ENCODE measurements around the gene ART1. TPM values are rescaled to one million over a fixed set of nuclear protein-coding genes. Genes with fewer than 3 reads are reported as not detected.

The ART1 gene
- total RNA-seq, 1 experiment from 2014 or later, result not detected

DNA sequence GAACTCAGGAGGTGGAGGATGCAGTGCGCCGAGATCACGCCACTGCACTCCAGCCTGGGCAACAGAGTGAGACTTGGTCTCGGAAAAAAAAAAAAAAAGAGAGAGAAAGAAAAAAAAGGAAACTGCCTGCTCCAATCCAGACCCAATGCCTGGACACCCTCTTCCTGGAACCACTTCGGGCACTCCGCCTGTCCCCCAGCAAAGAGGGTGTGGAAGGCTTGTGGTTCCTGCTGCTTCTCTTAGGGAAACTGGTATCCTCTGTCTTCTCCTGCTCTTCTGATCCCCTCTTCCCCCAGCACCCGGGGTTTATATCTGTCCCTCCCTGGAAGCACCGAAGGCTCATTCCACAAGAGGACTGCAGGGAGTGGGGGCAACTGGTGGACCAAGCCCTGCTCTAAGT is 13.3 kb downstream of the ART1 start:
- in situ Hi-C loops (cut with HindIII; ENCODE audit: low pct_unique_long_range_greater_than_20kb, low sequenced_read_pairs), result no loop called here
- DNase-seq (ENCODE audit: low read depth), result no peak

DNA sequence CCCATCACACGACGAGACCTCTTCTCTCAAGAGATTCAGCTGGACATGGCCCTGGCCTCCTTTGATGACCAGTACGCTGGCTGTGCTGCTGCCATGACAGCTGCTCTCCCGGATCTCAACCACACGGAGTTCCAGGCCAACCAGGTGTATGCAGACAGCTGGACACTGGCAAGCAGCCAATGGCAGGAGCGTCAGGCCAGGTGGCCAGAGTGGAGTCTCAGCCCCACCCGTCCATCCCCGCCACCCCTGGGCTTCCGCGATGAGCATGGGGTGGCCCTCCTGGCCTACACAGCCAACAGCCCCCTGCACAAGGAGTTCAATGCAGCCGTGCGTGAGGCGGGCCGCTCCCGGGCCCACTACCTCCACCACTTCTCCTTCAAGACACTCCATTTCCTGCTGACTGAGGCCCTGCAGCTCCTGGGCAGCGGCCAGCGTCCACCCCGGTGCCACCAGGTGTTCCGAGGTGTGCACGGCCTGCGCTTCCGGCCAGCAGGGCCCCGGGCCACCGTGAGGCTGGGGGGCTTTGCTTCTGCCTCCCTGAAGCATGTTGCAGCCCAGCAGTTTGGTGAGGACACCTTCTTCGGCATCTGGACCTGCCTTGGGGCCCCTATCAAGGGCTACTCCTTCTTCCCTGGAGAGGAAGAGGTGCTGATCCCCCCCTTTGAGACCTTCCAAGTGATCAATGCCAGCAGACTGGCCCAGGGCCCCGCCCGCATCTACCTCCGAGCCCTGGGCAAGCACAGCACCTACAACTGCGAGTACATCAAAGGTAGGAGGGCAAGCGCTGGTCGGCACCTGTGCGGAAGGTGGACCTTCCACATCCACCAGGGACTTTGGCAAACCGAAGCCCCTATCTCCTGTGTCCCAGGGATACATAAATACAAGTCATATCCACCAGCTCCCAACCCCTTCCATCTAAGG is 14.9 kb downstream of the ART1 start:
- in situ Hi-C loops (cut with HindIII; ENCODE audit: low pct_unique_long_range_greater_than_20kb, low sequenced_read_pairs), result no loop called here

DNA sequence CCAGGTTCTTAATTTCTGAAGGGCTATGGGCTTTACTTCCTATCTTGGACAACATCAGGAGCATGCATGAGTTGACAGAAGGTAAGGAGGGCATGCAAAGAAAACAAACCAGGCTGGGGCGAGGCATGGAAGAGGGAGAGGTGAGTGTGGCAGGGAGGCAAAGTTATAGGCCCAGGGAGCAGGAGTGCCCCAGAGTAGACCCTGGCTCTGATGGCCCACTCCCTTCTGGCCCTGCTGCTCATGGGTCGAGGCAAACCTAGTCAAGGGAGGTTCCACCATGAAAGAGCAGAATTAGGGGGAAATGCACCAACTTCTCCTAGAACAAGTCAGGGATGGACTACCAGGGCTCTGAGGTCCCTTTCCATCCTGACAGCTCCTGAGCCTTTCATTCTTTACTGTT is 16.0 kb downstream of the ART1 start:
- in situ Hi-C loops (cut with HindIII; ENCODE audit: low pct_unique_long_range_greater_than_20kb, low sequenced_read_pairs), result no loop called here

More for the DNA sequence above, 14.9 kb downstream of the ART1 start:
- no peak for DNase-seq (ENCODE audit: low read depth)

DNA sequence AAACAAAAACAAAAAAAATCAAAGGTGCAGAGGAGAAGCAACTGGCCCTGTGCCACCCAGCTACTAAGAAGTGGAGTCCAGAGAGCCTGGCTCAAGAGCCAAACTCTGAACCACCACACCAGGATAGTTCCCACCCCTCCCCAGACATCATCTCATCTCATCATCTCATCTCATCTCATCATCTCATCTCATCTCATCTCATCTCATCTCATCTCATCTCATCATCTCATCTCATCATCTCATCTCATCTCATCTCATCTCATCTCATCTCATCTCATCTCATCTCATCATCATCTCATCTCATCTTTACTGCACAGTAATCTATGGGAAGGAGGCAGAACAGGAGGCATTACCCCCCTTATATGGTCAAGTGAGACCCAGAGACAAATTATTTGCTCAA is 17.9 kb downstream of the ART1 start:
- no peak for DNase-seq (ENCODE audit: low read depth)
- in situ Hi-C loops (cut with HindIII; ENCODE audit: low pct_unique_long_range_greater_than_20kb, low sequenced_read_pairs), result no loop called here

More for the DNA sequence above, 16.0 kb downstream of the ART1 start:
- DNase-seq (ENCODE audit: low read depth), result no peak

DNA sequence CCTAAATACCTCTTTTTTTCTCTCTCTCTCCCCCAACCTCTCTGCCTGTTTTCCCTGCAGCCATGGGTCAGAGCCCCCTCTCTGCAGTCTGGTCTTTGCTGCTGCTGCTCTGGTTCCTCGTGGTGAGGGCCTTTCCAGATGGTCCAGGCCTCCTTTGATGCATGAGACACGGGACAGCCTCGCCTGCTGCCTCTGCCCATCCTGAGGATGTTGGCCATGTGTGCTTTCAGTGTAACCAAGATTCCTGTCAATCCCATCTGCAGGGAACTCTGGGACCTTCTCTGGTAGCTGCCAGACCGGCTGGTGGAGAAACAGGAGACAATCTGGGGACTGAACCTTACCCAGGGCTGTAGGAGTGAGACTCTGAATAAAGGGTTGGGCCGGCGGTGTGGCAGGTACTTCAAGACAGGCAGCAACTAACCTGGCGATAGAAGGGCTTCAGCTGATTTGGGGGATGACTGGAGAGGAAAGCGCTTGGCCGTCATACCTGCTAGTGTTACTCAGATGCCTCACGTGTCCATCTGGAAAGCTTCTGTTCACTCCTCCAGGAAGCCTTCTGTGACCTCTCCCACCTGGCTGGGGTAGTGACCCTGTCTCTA is 19.2 kb downstream of the ART1 start:
- in situ Hi-C loops (cut with HindIII; ENCODE audit: low pct_unique_long_range_greater_than_20kb, low sequenced_read_pairs), result no loop called here
- no peak for DNase-seq (ENCODE audit: low read depth)

DNA sequence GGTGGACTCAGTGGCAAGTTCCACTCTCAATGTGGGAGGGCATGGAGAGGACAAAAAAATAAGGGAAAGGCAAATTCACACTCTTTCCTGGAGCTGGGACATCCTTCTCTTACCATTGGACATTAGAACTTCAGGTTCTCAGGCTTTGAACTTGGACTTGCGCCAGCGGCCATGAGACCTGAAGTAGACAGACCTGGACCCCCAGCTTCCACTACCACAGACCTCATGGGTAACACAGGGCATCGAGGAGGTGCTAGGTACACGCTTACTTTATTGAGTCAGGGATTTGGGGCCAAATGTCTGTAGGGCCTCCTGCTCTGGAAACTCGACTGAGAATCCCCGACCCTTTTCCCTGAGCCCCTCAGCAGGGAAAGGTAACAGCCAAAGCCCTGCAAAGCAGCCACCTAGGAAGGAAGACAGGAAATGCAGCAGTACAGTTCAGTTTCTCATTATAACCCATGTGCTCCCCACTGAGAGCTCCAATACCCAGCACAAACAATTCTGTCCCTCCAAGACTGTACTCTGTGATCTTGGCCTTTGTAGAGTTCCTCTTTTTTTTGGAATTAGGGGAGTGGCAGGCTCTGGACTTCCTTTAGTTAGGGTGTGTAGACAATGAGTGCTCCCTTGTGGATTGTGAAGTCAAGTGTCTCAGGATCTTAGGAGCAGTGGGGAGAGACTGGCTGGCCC is 20.6 kb downstream of the ART1 start:
- in situ Hi-C loops (cut with HindIII; ENCODE audit: low pct_unique_long_range_greater_than_20kb, low sequenced_read_pairs), result no loop called here
- no peak for DNase-seq (ENCODE audit: low read depth)

DNA sequence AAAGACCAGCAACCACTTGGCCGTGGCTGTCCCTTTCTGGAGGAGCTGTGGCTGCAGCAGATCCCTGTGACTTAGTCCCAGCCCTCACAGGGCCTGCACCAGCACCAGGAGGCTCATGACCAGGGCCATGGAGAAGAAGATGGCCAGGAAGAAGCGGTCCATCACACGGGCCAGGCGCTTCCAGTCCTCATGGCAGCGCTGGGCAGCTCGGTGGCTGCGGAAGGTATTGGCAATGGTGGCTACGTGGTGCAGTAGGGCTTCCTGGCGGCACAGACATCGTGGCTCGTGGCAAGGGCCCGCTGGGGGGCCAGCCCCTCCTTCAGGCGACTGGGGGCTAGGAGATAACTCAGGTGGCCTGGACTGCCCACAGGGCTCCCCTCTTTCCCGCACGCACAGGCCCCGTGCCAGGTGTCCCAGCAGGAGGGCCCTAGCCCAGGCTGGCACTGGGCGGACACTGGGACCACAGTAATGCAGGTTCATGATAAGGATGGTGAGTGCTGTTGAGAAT is 21.1 kb downstream of the ART1 start:
- in situ Hi-C loops (cut with HindIII; ENCODE audit: low pct_unique_long_range_greater_than_20kb, low sequenced_read_pairs), result no loop called here
- DNase-seq (ENCODE audit: low read depth), result no peak

DNA sequence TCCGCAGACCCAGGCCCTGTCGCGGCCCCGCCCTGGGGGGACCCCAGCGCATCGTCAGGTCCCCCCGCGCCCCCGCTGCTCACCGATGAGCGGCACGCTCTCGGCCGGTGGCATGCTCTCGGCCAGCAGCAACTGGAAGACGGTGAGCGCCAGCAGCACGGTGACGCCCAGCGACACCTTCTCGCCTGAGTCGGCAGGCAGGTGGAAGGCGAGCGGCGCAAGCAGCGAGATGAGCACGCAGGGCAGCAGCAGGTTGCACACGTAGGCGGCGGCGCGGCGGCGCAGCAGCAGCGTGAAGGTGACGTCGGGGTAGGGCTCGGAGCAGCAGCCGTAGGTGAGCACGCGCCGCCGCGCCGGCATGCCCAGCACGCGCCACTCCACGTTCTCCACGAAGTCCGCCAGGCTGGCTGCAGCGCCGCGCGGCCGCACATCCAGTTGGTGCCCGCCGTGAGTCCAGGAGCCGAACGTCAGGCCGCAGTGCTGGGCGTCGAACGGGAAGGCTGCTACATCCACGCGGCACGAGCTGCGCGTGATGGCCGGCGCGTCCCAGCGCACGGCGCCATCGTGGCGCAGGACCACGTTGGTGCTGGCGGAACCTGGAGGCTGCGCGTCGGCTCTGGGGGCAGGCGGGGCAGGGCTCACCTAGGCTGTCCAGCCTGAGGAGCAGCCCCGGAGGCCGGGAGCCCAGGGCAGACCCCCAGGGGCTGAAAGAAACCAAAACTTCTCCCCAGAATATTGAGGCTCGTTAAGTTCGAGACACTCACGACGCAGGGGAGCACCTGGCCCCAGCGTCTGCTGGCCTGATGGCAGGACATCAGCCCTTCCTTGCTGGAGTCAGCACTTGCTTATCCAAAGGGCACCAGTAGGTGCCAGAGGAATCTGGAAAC is 22.5 kb downstream of the ART1 start:
- DNase-seq (ENCODE audit: low read depth), result no peak
- in situ Hi-C loops (cut with HindIII; ENCODE audit: low pct_unique_long_range_greater_than_20kb, low sequenced_read_pairs), result no loop called here

DNA sequence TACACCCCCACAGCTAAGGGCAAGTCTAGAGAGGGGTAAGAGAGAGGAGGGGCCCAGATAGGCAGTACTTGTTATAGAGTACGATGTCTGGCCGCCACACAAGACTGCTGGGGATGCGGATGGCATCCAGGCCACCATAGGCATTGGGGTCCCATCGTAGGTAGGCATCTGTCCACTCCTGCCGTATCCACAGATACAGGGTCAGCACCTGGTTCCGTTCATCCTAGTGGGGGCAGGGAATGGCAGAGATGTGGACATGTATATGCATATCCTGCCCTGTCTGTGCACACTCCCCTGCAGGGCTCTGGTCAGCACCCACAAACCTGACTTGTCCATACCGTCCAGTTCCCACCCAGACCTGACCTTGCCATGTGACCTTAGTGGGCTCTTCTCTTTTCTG is 24.2 kb downstream of the ART1 start:
- no peak for DNase-seq (ENCODE audit: low read depth)
- in situ Hi-C loops (cut with HindIII; ENCODE audit: low pct_unique_long_range_greater_than_20kb, low sequenced_read_pairs), result no loop called here

DNA sequence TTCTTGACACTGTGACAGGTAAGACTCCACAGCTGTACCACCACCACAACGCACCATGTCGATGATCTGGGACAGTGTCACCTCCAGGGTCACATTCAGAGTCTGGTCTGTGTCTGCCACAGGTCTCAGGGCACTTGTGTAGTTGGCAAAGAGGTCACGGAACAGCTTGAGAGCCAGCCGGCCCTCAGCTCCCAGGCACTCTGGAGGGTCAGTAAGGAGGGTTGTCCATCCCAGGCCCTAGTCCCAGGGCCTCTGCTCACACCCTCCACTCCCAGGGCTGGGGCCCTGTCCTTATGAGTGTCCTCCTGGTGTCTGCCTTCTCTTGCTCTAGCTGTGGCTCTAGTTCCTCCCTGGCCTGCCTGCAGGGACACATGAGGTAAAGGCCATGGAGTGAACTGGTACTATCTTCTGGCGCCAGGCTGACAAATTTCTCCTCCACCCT is 24.8 kb downstream of the ART1 start:
- no peak for DNase-seq (ENCODE audit: low read depth)
- in situ Hi-C loops (cut with HindIII; ENCODE audit: low pct_unique_long_range_greater_than_20kb, low sequenced_read_pairs), result no loop called here

DNA sequence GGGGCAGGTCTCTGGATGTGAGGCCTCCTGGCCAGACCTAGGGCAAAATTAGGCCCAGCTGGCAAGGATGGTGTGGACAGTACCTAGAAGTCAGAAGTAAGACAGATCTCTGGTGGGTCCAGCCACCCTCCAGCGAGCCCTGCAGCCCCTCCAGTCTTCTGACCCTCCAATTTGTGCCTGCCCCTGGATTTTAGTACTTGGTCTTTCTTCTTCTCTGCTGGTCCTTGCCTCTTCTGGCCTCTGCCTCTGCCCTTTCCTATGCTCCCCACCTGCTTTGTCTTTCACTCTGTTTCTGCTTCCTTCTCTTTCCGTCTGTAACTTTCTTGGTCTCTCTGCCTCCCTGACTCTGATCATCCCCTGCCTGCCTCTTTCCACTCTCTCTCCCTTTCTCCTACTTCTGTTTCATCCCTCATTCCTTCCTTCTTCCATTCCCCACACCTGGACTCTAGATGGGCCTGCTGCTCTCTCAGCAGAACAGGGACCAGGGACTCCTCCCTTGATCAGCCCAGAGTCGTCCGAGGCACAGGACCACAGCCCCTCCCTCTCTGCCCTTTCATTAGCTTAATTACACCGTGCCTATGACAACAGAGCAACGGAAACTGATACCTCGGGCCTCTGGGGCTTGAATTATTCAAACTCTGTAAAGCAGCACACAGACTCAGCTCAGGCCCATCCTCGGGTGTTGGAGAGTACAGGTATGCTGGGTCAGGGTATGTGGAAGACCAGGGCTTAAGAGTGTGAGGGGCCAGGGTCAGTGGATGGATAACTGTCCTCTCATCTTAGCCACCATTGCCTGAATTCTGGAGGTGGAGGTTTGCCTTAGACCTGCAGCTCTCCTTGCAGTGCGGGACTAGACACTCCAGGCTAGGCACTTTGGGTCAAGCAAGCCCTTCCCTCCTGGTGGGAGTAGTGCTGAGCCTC is 26.7 kb downstream of the ART1 start, which contains the start of gene CHRNA10:
TSS of gene CHRNA10 (minus strand) at position 51 of the 921 bp plus-strand sequence. CDS start 72 bp downstream, outside the sequence.
- in situ Hi-C loops (cut with HindIII; ENCODE audit: low pct_unique_long_range_greater_than_20kb, low sequenced_read_pairs), result no loop called here
- no peak for DNase-seq (ENCODE audit: low read depth)

DNA sequence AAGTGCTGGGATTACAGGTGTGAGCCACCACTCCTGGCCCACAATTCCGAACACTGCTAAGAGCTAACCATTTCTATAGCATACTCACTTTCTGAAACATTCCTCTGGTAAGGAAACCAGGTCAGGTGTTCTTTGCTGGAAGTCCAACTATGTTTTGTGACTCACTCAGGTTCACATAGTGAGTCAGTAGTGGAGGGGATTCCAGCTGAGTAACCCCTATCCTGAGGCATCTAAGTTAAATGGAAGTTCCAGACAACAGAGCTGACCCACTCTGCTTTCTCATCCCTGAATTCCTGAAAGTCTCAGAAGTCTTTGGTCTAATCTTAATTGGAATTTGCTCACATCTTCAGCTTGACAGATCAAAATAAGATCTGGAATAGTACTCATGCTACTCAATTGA is 29.3 kb downstream of the ART1 start:
- in situ Hi-C loops (cut with HindIII; ENCODE audit: low pct_unique_long_range_greater_than_20kb, low sequenced_read_pairs), result no loop called here
- peak; percentile 52 for DNase-seq (ENCODE audit: low read depth)

DNA sequence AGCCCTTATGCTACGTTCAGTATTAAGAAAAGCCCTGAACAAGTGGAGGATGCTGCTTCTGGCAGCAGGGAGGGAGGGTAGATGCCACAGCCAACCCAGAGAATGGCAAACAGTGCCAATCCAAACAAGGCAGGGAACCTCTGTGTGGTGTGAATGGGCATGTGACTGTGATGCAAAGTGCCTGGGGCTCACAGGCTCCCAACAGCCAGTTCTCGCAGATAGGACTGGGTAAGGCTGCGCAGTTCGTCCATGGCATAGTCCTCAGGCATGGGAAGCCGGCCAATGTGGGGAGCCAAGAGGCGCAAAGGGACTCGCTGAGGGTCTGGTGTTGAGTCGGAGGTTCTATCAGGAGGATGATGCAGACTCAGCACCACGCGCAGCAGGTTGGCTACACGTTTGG is 31.0 kb downstream of the ART1 start:
- in situ Hi-C loops (cut with HindIII; ENCODE audit: low pct_unique_long_range_greater_than_20kb, low sequenced_read_pairs), result loop anchor here (25.0 kb wide), 1 partner anchor 111 kb away; the partner anchor contains the start of gene NUP98
- DNase-seq (ENCODE audit: low read depth), result peak; percentile 19

DNA sequence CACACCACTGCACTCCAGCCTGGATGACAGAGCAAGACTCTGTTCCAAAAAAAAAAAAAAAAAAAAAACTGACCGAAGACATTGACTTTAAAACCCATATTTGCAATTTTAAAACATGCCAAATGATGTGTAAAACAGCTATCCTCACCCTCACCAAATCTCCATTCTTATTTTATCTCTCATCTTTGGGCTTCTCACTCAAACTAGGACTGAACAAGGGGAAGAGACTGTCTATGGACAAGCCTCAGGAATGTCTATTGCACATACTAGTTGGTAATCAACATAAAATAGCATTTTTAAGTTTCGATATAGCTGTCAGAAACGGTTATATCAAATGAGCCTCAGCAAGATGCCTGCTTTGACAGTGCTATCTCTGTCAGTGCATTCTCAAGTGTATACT is 34.1 kb downstream of the ART1 start:
- in situ Hi-C loops (cut with HindIII; ENCODE audit: low pct_unique_long_range_greater_than_20kb, low sequenced_read_pairs), result loop anchor here (25.0 kb wide), 1 partner anchor 108 kb away; the partner anchor contains the start of gene NUP98
- DNase-seq (ENCODE audit: low read depth), result no peak

DNA sequence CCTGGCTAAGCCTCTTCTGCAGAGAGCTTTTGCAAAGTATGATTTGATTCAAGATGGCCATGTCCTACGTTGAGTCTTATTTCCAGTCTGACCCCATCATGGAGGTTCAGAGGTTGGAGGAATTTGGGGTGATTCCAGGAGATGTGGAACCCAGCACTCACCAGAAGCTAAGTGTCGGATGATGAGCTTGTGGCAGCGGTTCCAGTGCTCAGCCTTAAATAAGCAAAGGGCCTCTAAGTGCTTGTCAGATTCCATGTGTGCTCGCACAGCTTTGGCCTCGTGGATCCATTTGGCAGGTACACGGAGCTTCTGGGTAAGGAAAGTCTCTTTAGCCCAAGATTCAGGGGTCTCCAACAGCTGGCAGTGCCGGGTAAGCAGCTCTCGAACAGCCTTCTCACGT is 38.1 kb downstream of the ART1 start:
- in situ Hi-C loops (cut with HindIII; ENCODE audit: low pct_unique_long_range_greater_than_20kb, low sequenced_read_pairs), result loop anchor here (25.0 kb wide), 1 partner anchor 104 kb away; the partner anchor contains the start of gene NUP98
- DNase-seq (ENCODE audit: low read depth), result no peak

DNA sequence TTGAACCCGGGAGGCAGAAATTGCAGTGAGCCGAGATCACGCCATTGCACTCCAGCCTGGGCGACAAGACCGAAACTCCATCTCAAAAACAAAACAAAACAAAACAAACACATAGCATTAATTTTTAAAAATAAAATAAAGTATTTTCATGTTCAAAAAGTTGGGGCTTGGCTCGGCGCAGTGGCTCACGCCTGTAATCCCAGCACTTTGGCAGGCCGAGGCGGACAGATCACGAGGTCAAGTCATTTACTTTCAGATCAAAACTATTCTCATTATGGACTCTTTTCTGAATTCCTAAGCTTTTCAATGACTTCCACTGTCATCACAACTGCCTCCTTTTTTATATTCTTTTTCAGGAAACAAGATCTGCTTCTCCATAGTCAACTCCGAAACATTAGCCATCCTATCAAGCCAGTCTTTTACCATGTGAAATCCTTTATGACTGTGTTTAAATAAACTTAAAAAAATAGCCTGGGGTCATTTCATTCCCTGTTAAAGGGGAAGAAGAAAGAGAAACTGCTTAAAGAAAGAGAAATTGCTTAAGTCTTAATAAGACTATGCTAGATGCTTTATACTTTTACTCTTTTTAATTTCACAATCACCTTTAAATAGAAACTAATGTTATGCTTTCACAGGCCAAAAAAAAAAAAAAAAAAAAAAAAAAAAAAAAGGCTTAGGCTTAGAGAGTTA is 39.3 kb downstream of the ART1 start:
- DNase-seq (ENCODE audit: low read depth), result no peak
- in situ Hi-C loops (cut with HindIII; ENCODE audit: low pct_unique_long_range_greater_than_20kb, low sequenced_read_pairs), result loop anchor here (25.0 kb wide), 1 partner anchor 103 kb away; the partner anchor contains the start of gene NUP98
